Renal cortical epithelial cell (primary cell): ENCODE measurements around the gene GPR12. TPM values are rescaled to one million over a fixed set of nuclear protein-coding genes. Genes with fewer than 3 reads are reported as not detected.
A peak's percentile ranks its signal among the peaks of the same experiment; 100 is the strongest.
"Not testable (repeated sequence)": the region's sequence is repeated elsewhere in the genome, so short reads cannot be mapped to it uniquely, and the experiment has no call there.

Experiments used
- DNase-seq: peaks from one replicate; pipeline ENCODE4 v3.0.0-alpha.2; 2011; ENCODE audit warnings: low read depth
- total RNA-seq: library from RNA; depleted of rRNA; stranded (reverse); fragments of >200 nt; gene quantifications from 2 replicates; pipeline ENCODE4 v1.2.3, GENCODE V29; 2014

GPR12 gene
- total RNA-seq, 1 donor from 2014 or later, result not detected

DNA sequence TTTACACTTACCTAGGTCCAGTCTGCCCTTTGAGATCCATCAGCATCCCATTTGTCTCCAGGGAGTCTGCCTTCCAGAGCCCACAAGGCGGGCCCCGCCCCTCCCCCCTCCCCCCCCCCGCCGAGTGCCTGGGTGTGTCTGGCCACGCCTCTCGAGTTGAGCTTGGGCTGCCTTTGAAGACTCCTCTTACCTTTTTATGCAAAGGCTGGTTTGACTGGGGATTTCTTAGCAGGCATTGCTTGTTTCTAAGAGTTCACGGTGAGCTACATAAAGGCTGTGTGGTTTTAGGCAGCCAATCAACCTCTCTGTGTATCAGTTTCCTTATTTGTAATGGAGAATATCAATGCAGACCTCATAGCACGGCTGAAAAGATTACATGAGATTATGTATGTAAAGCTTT lies 11.3 kb downstream of the GPR12 start:
- DNase-seq, result no peak

DNA sequence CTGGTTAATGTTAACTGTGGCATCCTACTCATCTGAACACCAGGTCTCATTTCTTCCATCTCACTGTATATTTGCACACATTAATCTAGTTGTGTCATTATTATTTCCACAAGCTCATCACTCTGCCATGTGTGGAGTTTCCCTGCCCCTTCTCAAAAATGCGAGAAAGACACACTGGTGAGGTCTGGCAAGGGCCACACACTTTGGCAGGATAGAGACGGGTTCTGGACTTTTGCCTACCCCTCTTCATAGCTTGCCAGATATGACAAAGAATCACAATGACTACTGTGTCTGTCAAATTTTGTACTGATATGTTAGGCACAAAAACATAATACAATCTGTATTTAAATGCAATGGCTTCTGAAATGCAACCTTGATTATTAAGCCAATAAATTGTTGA lies 12.9 kb downstream of the GPR12 start:
- no peak for DNase-seq

DNA sequence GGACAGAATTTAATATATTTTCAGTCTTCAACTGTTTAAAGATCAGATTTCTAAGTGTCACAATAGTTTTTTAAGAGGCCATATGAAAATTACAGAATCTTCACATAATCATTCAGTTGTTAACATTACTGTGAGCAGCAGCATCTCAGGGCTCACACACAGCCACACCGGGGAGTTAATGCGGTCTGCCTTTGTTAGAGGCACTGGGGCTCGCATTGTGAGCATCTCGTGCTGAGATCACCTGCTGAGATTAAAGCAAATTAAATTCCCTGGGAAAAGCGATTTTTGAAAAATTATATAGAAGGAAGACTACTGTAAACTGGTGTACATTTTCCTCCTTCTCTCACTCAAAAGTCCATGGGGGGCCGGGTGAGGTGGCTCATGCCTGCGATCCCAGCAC lies 16.6 kb downstream of the GPR12 start:
- DNase-seq, result no peak

DNA sequence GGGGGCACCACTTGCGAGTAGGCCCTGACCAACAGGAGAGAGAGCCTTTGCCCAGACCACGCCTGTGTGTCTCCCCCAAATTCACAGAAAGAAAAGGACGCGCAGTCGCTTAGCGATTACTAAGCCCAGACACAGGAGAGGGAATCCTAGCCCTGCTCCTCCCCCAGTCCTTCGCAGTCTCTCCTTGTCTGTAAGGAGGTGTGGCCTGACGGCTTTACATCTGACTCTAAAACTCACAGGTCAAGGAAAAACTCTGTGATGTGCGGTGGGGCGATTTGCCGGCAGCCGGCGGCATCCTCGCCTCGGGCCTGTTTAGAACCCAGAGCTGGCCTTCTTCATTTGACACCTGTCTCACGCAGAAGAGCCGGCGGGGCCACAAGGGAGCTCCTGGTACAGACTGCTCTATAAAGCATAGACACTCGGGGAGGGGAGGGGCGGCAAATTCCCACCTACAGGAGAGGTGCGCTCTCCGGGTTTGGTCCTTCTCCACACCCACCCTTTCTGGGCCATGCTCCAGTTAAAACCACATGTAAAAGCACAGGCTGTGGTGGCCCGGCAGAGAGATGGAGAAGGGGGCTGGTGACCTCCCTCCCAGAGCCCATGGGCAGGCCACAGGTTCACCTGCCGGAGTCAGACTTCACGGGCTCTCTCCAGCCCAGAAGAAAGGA lies 17.8 kb downstream of the GPR12 start:
- no peak for DNase-seq

DNA sequence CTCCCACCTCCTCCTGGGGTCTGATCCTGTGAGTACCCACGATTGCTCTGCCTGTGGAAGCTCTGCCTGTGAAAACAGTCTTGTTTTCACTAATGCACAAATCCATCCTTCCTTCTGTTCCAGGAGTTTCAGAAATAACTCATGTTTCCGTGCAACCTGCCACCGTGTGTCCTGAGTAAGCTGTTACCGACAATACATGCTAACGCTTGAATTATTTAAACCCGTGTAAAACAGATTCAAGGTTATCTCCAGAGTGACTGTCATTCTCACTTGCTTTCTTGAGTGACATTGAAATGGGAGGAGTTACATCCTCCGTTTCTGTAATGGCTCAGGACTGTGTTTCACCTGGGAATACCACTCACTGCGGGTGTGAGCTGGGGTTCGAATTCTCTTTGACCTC lies 24.9 kb downstream of the GPR12 start:
- no peak for DNase-seq

GRCh38 chr13:26727633-26728032 lies 33.0 kb downstream of the GPR12 start:
- DNase-seq, result no peak

DNA sequence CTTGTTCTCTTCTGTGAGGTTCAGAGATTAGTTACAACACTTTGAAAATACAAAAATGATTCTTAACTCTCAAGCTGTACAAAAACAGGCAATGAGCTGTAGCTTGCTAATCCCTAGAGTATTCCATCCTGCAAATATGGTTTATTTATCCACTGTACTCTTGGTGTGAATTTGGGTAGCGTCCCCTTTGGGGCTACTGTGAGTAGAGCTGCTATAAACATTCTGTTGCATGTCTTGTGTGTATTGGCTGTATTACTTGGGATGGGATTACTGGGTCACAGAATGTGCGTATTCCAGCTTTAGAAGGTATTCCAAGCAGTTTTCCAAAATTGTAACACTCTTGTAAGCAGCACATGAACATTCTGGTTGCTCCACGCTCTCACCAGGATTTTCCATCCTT lies 33.5 kb downstream of the GPR12 start:
- DNase-seq, result no peak

- DNase-seq, result no peak
Observed at GRCh38 chr13:26726684-26727083, 33.9 kb downstream of the GPR12 start.

- not testable (repeated sequence) for DNase-seq
Observed at GRCh38 chr13:26723620-26724019, 37.0 kb downstream of the GPR12 start.

DNA sequence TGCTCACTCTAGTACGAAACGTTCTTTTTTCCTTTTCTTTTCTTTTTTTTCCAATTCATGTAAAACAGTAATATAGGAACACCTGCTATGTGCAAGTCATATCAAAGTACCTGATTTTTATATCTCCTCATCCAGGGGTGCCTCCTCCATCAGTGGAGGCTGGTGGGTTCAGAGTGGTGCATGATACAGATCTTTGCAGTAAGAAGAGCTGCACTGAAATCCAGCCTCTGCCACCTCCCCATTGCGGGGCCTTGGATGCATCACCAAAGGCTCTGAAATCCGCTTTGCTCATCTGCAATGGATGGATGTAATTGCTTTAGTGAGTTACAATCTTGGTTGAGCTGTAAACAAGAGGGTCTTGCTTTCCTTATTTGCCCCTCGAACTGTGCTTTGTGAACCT lies 38.3 kb downstream of the GPR12 start:
- no peak for DNase-seq

GRCh38 chr13:26721251-26722121 lies 39.1 kb downstream of the GPR12 start:
- no peak for DNase-seq

- DNase-seq, result no peak
Observed at GRCh38 chr13:26719356-26719945, 41.1 kb downstream of the GPR12 start.

DNA sequence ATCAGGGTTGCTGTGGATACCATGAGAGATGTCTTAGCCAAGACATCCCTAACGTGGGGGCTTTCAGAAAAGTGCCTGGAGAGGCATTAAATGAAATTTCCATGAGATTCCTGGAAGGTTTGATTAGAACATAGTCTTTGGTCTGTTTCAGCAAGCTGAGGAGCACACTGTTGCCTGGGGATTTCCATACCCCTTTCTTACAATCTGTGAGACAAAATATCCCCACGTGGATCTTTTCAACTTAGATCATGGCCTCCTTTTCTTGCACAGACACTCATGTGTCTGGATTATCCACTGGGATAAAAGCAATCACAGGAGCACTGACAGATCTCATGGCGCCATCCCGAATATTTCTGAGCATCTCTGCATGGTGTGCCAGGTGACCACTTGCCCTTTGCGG lies 41.7 kb downstream of the GPR12 start:
- no peak for DNase-seq

- no peak for DNase-seq
Observed at GRCh38 chr13:26718146-26718545, 42.4 kb downstream of the GPR12 start.

DNA sequence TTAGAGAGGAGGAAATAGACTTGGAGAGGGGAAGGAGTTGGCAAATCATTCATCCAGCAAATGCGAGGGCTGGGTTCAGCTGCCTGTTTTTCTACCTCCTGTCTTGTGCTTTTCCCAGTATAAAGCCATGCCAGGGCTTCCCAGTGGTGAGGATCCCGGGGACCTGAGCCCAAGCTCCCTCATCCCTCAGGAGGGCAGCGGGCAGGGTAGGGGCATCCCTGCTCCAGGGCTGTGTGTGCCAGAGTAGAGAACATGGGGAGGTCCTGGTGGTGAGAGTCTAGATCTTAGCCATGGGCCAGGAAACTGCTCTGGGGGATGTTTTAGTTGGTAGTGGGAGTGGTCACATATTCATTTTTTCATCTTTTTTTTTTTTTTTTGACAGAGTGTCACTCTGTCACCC lies 43.6 kb downstream of the GPR12 start:
- no peak for DNase-seq

GRCh38 chr13:26713341-26713740 lies 47.2 kb downstream of the GPR12 start:
- no peak for DNase-seq

GRCh38 chr13:26711211-26711610 lies 49.4 kb downstream of the GPR12 start:
- no peak for DNase-seq

DNA sequence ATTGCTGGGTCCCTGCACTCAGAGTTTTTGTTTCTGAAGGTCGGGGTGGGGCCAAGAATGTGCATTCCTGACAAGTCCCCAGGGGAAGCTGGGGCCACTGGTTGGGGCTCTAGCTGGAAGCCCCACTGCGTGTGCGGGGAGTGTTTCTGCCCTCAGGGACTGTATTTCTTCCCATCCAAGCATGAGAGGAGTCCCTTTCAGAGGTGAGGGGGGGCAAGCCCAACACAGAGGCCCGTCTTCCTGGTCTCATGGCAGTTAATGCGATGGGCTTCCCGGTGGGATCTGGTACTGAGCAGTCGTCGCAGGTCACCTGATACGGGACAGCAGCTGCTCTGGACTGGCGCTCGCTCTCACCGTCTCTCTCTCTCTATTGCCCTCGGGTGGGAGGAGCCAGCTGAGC lies 50.4 kb downstream of the GPR12 start:
- no peak for DNase-seq

DNA sequence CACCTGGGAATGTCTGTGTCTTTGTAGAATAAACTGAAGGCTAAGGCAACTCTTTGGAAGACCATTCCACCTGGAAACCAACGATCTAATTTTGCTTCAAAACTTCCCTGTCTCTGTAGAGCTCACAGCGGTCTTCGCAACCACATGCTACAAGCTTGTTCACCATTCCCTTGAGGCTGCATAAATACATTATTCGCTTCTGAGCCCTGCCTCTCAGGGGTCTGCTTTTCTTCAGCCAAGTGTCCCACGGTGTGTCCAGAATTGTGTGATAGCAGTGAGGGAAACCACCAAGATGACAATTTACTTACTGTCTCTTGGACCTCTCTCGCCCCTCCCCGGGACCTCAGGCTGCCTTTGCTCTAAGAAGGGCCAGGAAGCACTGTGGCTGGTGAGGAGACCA lies 51.1 kb downstream of the GPR12 start:
- DNase-seq, result no peak

GRCh38 chr13:26708007-26708297 lies 52.6 kb downstream of the GPR12 start:
- no peak for DNase-seq

DNA sequence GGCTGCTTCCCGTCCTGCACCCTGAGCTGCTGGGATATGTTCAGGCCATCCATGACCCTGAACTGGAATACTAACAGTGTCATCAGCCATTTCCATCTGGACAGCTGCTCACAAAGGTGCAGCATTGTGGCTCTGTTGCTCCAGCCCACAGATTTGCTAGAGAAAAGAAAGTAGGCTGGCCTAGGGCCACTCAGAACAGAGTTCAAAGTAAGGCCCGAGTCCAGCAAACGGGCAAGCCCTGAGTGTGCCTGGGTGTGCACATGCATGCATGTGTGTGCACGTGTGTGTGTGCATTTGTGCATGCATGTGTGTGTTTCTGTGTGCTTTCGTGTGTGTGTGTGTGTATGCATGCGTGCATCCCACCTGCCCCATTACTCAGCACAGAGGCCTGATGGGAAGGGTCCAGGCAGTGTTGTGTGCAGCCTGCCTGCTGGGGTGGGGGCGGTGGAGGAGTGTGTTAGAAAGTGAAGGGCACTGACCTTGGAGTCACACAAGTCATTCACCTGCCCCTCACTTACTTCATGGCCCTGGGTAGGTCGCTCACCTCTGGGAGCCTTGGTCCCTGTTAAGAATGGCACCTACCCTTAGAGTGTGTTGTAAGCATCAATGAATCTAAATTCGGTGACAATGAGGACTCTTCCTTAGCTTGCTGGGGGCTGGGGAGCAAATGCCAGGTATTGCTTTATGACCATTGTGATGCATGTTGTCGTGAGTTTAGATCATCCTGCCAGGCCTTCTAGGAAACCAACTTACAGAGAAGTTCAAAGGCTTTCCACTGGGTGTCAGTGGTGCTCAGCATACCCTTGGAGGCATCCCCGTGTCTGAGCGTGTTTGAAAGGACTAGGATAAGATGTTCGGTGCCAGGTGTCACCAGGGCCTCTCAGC lies 53.2 kb downstream of the GPR12 start:
- DNase-seq, result peak; percentile 34

DNA sequence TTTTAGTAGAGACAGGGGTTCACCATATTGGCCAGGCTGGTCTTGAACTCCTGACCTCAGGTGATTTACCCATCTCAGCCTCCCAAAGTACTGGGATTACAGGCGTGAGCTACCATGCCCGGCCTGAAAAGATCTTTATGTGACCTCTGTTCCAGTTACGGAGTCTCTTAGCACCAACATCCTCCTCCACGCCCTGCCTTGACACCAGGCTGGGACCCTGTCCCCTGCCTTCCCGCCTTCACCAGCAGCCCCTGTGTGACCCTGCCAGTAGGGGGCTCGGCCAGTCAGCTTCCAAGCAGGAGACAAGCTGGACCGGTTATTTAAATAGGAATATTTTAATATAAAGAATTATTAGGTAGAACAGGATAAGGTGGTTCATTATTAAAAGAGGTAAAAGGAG lies 54.2 kb downstream of the GPR12 start:
- DNase-seq, result no peak
